Measurements from ENCODE around the gene RRM2.

The RRM2 gene

GRCh38 chr2:10122500-10123280 is at the start of gene RRM2:
Gene RRM2 (plus strand): TSS chr2:10122739. CDS start chr2:10122799, 60 bp downstream.
- peak within 1 kb of the TSS; percentile 98 for H3K27ac Mint-ChIP-seq
- peaks cover 59% of the 10 kb centered on the region for H3K36me3 Mint-ChIP-seq (ENCODE audit: low read depth)
- H3K9me3 Mint-ChIP-seq = no peaks in the 10 kb centered on the region
- ATAC-seq (peak; percentile 80), DNase-seq (peak; percentile 96)
- H3K4me1 Mint-ChIP-seq = peaks cover 59% of the 10 kb centered on the region
- H3K27me3 Mint-ChIP-seq = no peaks in the 10 kb centered on the region
- peak within 1 kb of the TSS; percentile 99 for H3K4me3 Mint-ChIP-seq

- DNase-seq = no peak
- H3K27ac Mint-ChIP-seq = no peak overlapping the region
- no peaks in the 10 kb centered on the region for H3K9me3 Mint-ChIP-seq
- peaks cover 3% of the 10 kb centered on the region for H3K4me1 Mint-ChIP-seq
- ATAC-seq = no peak
- no peak overlapping the region for H3K4me3 Mint-ChIP-seq
- no peaks in the 10 kb centered on the region for H3K36me3 Mint-ChIP-seq (ENCODE audit: low read depth)
- peaks cover 58% of the 10 kb centered on the region for H3K27me3 Mint-ChIP-seq
These were observed 48.8 kb upstream of the RRM2 start for GRCh38 chr2:10073706-10074105.

- Mint-ChIP-seq H3K27ac (no peak overlapping the region), H3K4me3 (no peak overlapping the region), H3K9me3 (no peaks in the 10 kb centered on the region), H3K4me1 (peaks cover 7% of the 10 kb centered on the region), H3K27me3 (peaks cover 64% of the 10 kb centered on the region), H3K36me3 (ENCODE audit: low read depth) (no peaks in the 10 kb centered on the region)
- DNase-seq (no peak), ATAC-seq (no peak)
These were observed 47.4 kb upstream of the RRM2 start for GRCh38 chr2:10075101-10075500.

- Mint-ChIP-seq H3K36me3 (ENCODE audit: low read depth) (no peaks in the 10 kb centered on the region), H3K27ac (no peak overlapping the region), H3K4me3 (no peak overlapping the region)
These were observed 46.8 kb upstream of the RRM2 start for GRCh38 chr2:10075571-10076209.

GRCh38 chr2:10076511-10076910 is 46.0 kb upstream of the RRM2 start:
- peaks cover 15% of the 10 kb centered on the region for H3K4me1 Mint-ChIP-seq

More at GRCh38 chr2:10075571-10076209, 46.8 kb upstream of the RRM2 start:
- ATAC-seq = no peak
- no peaks in the 10 kb centered on the region for H3K9me3 Mint-ChIP-seq
- H3K4me1 Mint-ChIP-seq = peaks cover 7% of the 10 kb centered on the region
- DNase-seq = no peak
- peaks cover 64% of the 10 kb centered on the region for H3K27me3 Mint-ChIP-seq

GRCh38 chr2:10076988-10077527 is 45.5 kb upstream of the RRM2 start:
- Mint-ChIP-seq H3K27me3 (peaks cover 73% of the 10 kb centered on the region), H3K9me3 (no peaks in the 10 kb centered on the region), H3K36me3 (ENCODE audit: low read depth) (no peaks in the 10 kb centered on the region), H3K4me3 (no peak overlapping the region), H3K27ac (no peak overlapping the region), H3K4me1 (peaks cover 19% of the 10 kb centered on the region)
- ATAC-seq (no peak), DNase-seq (no peak)

More at GRCh38 chr2:10076511-10076910, 46.0 kb upstream of the RRM2 start:
- Mint-ChIP-seq H3K27ac (no peak overlapping the region), H3K27me3 (peaks cover 72% of the 10 kb centered on the region), H3K4me3 (no peak overlapping the region), H3K36me3 (ENCODE audit: low read depth) (no peaks in the 10 kb centered on the region), H3K9me3 (no peaks in the 10 kb centered on the region)
- ATAC-seq = no peak
- DNase-seq = no peak

- H3K27me3 Mint-ChIP-seq = peaks cover 77% of the 10 kb centered on the region
- H3K4me3 Mint-ChIP-seq = no peak overlapping the region
These were observed 44.5 kb upstream of the RRM2 start for GRCh38 chr2:10078001-10078400.

GRCh38 chr2:10078704-10079265 is 43.8 kb upstream of the RRM2 start:
- Mint-ChIP-seq H3K36me3 (ENCODE audit: low read depth) (no peaks in the 10 kb centered on the region), H3K27ac (peak overlapping the region; percentile 40), H3K4me1 (peaks cover 26% of the 10 kb centered on the region), H3K27me3 (peaks cover 80% of the 10 kb centered on the region), H3K9me3 (no peaks in the 10 kb centered on the region), H3K4me3 (peak overlapping the region; percentile 72)
- no peak for DNase-seq
- no peak for ATAC-seq

More at GRCh38 chr2:10078001-10078400, 44.5 kb upstream of the RRM2 start:
- no peaks in the 10 kb centered on the region for H3K9me3 Mint-ChIP-seq
- H3K36me3 Mint-ChIP-seq (ENCODE audit: low read depth) = no peaks in the 10 kb centered on the region
- no peak for DNase-seq
- peak overlapping the region; percentile 20 for H3K27ac Mint-ChIP-seq
- ATAC-seq = no peak
- peaks cover 18% of the 10 kb centered on the region for H3K4me1 Mint-ChIP-seq

GRCh38 chr2:10079266-10079869 is 43.2 kb upstream of the RRM2 start:
- no peaks in the 10 kb centered on the region for H3K9me3 Mint-ChIP-seq
- peak overlapping the region; percentile 72 for H3K4me3 Mint-ChIP-seq
- no peaks in the 10 kb centered on the region for H3K36me3 Mint-ChIP-seq (ENCODE audit: low read depth)
- H3K27me3 Mint-ChIP-seq = peaks cover 79% of the 10 kb centered on the region
- DNase-seq = peak; percentile 20
- H3K27ac Mint-ChIP-seq = peak overlapping the region; percentile 40
- H3K4me1 Mint-ChIP-seq = peaks cover 32% of the 10 kb centered on the region
- ATAC-seq = peak; percentile 13

- Mint-ChIP-seq H3K27ac (peak within 1 kb of the TSS; percentile 40), H3K4me3 (peak within 1 kb of the TSS; percentile 72), H3K27me3 (peaks cover 79% of the 10 kb centered on the region), H3K36me3 (ENCODE audit: low read depth) (no peaks in the 10 kb centered on the region), H3K4me1 (peaks cover 34% of the 10 kb centered on the region), H3K9me3 (no peaks in the 10 kb centered on the region)
- ATAC-seq (peak; percentile 16), DNase-seq (peak; percentile 43)
These were observed 42.5 kb upstream of the RRM2 start, which contains the start of gene CYS1 for GRCh38 chr2:10079870-10080535. Gene CYS1 (minus strand): TSS chr2:10080411. CDS start chr2:10080223, 188 bp downstream.

- H3K36me3 Mint-ChIP-seq (ENCODE audit: low read depth) = no peaks in the 10 kb centered on the region
These were observed 41.8 kb upstream of the RRM2 start for GRCh38 chr2:10080536-10081304.

GRCh38 chr2:10083046-10083445 is 39.5 kb upstream of the RRM2 start:
- Mint-ChIP-seq H3K36me3 (ENCODE audit: low read depth) (no peaks in the 10 kb centered on the region), H3K27ac (no peak overlapping the region), H3K4me1 (peaks cover 34% of the 10 kb centered on the region), H3K4me3 (no peak overlapping the region), H3K27me3 (peaks cover 69% of the 10 kb centered on the region), H3K9me3 (no peaks in the 10 kb centered on the region)
- DNase-seq = no peak
- no peak for ATAC-seq

More at GRCh38 chr2:10080536-10081304, 41.8 kb upstream of the RRM2 start:
- DNase-seq (peak; percentile 36), ATAC-seq (peak; percentile 38)
- Mint-ChIP-seq H3K4me3 (peak overlapping the region; percentile 69), H3K4me1 (peaks cover 34% of the 10 kb centered on the region), H3K27me3 (peaks cover 75% of the 10 kb centered on the region), H3K9me3 (no peaks in the 10 kb centered on the region), H3K27ac (no peak overlapping the region)

GRCh38 chr2:10083692-10084211 is 38.8 kb upstream of the RRM2 start:
- no peaks in the 10 kb centered on the region for H3K36me3 Mint-ChIP-seq (ENCODE audit: low read depth)
- ATAC-seq = no peak
- no peak overlapping the region for H3K27ac Mint-ChIP-seq

More at GRCh38 chr2:10083692-10084211, 38.8 kb upstream of the RRM2 start:
- H3K27me3 Mint-ChIP-seq = peaks cover 62% of the 10 kb centered on the region
- peaks cover 34% of the 10 kb centered on the region for H3K4me1 Mint-ChIP-seq
- peak; percentile 23 for DNase-seq
- H3K4me3 Mint-ChIP-seq = no peak overlapping the region
- no peaks in the 10 kb centered on the region for H3K9me3 Mint-ChIP-seq

Data from activated naive CD8-positive, alpha-beta T cell treated with anti-CD3 and anti-CD28 coated beads, Interleukin-2, amount 50 U/mL, for 24 hours (primary cell).